LHCN-M2 (cell line): ENCODE results near the gene RASSF1. TPM values are rescaled to one million over a fixed set of nuclear protein-coding genes. Genes with fewer than 3 reads are reported as not detected.

Experiments used
- DNase-seq: peaks from one replicate; pipeline ENCODE4 v3.0.0-alpha.2; 2012; ENCODE audit warnings: low read depth
- total RNA-seq: library from RNA; depleted of rRNA; stranded (reverse); fragments of >200 nt; gene quantifications from 2 replicates; pipeline ENCODE4 v1.2.3, GENCODE V29; 2014

The RASSF1 gene
- total RNA-seq, 1 experiment from 2014 or later, result 26.3 TPM

DNA sequence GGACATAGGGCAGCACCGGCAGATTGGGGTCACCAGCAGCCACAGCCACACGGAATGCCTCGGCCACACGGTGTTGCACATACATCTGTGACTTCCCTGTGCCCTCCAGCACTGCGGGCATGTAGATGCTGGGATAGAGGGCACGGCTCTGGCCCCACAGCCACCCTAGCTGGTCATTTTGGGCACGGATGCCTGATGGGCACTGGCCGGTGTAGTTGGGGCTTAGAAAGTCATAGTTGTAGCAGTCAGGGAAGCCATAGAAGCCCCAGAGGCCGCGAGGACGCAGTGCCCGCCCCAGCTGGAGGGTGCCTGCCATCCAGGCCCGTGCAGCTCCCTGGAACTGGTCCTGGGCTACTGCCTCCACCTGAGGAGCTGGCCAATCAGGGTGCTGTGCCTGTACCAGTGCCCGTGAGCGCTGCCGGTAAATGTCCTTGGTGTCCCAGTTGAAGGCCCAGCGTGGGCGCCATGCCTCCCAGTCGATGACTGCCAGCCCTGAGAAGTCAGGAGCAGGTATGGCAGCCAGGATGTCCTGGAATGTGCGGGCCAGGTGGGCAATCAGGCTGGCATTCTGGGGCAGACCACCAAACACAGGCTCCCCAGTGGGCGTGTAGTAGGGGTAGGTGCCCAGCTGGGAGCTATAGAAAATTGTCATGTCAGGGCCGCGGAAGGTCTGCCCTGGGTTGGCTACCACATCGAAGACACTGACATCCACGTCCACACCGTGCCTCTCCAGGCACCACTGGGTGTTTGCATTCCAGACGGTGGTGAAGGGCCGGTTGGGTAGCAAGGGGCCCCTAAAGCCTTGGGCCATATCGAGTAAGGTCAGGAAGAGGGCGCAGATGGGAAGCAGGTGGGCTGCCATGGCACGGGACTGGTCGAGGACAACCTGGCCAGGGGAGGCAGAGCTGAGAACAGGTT lies 38.3 kb downstream of the RASSF1 start:
- no peak for DNase-seq

DNA sequence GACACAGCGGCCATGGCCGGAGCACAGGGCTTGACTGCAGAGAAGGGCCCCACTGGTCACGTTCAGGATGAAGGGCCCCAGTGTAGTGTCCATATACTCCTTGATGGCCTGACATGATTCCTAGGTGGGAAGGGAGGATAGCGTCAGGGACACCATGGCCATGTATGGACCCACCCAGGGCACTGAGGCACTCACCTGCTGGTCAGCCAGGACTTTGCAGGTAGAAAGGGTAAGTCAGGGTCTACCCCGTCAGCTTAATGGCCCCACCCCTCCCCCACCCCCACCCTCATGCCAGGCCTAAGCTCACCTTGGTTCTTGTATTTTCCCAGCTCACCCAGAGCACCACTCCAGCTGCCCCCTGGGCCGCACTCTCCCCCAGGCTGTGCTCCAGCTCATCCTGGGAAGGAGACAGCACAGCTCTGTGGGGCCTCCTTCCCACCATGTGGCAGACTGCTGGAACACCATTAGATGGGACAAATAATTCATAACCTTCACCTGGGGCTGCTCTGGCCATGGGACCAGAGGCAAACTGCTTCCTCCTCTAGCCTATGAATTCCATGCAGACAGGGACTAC lies 39.9 kb downstream of the RASSF1 start:
- DNase-seq, result no peak

DNA sequence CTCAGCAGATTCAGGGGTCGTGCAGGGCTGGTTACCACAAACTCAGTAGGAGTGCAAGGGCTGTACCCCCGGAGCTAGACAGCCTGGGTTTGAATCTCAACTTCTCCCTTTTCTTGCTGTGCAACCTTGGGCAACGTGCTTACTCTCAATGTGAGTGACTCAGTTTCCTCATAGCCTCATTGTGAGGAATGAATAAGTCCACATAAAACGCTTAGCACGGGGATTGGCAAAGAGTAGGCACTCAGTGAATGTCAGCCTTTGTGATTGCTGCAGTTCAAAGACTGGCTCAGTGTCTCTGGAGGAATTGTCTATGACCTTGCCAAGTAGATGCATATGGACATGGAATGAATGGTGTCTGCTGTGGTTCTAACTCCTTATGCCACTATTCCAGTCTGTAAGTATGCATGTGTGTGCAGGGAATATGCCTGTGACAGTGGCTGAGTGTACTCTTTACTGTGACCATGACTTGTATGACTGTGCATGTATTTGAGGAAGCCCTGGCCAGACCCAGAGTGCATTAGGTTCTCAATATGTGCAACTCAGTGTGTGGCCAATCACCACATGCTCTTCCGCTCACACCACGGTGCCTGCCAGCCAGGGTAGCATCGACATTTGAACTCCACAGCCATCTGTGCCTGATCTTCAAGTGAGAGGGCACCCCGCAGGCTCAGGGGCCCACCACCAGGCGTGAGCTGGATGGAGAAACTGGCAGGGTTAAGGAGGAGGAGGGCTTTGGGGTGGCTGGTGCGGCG lies 40.5 kb downstream of the RASSF1 start:
- DNase-seq, result peak; percentile 23

DNA sequence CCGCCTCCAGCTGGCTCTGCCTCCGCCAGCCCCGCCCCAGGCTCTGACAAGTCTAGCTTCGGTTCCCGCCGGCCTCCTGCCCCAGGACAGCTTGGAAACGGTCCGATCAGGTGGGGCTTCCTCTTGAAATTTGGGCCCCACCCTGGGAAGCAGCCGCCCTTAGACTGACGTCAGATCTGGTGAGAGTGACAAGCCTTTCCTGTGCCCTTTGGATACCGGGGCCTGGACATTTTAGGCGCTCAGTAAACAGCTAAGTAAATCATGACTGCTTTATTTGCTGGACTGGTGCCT lies 41.1 kb downstream of the RASSF1 start:
- no peak for DNase-seq

DNA sequence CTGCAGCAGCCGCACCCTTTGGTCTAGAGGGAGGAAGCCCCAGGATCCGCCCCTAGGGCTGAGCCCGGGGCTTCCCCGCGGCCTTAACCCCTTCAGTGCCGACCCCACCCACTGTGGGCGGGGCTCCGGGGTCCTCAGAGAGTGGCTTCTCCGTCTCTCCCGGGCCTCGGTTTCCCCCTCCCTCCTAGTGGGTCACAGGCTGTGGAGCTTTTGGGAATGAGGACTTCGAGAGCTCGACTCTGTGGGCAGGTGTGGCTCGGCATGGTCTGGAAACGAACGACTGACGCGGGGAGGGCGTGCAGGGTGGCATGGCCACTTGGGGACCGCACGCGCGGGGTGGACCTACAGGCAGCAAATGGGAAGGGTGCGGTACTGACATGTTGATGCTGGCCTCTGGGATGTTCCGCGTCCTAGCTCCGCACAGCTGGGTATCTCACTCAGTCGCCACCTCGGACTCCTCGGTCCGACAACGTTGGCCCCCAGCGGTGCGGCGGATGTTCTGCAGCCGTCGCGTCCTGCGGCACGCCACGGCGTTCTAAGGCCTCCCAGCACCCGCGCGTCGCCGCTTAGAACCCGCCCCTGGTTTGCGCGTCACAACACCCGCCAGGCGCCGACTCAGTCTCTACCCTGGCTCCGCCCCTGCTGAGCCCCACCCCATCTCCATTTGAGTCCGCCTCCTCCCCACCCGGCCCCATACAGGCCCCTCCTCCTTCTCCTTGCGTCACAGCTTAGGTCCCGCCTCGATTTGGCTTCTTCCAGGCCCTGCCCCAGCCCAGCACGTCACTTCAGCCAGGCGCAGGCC lies 41.6 kb downstream of the RASSF1 start, which contains the start of the genes HYAL3 and NAA80:
Gene HYAL3 (minus strand): TSS at position 570 of the 802 bp plus-strand sequence. CDS start 3,803 bp downstream, outside the sequence.
Gene NAA80 (minus strand): TSS at position 570 of the 802 bp plus-strand sequence. CDS start 1,942 bp downstream, outside the sequence.
- peak; percentile 99 for DNase-seq

DNA sequence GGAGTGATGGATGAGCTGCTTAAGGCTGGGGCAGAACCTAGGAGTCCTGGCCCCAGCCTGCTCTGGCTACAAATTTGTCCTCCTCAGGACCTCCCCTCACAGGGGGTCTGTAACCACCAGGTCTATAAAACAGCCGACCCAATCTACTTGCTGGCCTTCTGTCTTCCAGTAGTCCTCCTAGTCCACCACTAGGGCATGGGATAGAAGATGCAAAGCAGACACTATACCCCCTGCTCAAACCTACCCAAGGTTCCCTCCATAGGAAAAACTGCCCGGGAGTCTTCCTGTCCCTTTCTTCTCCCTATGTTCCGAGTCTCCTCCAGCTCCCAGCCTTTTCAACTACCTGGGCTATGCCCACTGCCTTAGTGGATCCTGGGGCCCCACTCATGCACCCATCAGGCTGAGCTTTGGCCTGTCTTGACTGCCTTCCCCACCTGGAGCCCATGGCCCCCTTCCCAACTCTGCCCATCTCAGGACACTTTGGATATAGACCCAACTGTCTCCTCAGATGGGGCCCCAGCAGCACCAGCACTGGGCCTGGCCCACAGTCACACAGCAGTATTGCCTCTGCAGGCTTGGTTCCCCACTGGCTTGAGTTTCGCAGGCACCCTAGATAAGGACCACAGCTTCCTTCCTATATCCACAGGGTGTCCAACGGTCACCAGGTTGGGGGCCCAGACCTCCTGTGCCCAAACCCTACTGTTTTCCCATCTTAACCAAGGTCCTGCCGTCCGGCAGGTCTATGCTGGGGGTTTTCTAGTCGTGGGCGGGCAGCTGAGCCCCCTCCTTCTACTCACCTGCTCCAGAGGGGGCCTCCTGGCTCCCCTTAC lies 42.5 kb downstream of the RASSF1 start:
- DNase-seq, result no peak

DNA sequence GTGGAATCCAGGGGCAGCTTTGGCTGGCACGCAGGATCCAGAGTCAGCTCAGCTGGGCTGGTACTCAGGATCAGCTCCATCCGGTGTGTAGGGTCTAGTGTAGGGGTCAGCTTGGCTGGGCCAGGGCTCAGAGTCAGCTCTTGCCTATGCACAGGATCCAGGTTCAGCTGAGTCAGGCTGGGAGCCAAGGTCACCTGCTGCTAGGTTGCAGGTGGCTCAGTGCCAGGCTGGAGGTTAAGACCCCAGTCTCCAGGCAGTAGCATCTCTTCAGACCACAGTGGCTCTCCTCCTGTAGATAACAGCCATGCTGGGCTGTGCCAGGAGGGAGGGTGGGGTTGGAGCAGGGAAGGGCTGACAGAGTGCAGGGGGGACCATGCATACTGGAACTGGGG lies 43.3 kb downstream of the RASSF1 start:
- no peak for DNase-seq

DNA sequence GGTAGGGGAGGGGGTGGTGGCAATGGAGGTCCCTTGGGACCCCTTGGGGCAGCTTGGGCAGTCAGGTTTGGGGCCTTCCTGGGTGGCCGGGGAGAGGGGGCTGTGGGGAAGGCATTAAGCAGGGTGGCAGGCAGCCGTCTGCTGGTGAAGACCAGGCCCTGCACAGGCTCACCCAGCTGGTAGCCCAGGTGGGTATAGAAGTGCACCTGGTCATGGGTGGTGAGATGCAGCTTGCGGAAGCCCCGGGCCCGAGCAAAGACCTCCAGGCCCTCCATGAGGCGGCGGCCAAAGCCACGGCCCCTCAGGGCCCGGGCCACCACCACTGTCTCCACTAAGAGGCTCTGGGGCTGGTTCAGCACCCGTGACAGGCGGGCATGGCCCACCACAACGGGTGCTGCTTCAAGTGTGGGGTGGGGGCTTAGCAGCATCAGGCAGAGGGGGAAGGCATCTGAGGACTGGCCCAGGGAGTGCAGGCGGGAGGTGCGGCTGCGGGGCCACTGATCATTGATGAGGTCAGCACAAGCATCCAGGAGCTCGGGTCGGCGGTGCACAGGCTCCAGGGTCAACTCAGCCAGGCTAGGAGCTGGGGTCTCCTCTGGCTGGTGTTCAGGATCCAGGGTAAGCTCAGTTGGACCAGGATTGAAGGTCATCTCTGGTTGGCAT lies 43.8 kb downstream of the RASSF1 start:
- no peak for DNase-seq

DNA sequence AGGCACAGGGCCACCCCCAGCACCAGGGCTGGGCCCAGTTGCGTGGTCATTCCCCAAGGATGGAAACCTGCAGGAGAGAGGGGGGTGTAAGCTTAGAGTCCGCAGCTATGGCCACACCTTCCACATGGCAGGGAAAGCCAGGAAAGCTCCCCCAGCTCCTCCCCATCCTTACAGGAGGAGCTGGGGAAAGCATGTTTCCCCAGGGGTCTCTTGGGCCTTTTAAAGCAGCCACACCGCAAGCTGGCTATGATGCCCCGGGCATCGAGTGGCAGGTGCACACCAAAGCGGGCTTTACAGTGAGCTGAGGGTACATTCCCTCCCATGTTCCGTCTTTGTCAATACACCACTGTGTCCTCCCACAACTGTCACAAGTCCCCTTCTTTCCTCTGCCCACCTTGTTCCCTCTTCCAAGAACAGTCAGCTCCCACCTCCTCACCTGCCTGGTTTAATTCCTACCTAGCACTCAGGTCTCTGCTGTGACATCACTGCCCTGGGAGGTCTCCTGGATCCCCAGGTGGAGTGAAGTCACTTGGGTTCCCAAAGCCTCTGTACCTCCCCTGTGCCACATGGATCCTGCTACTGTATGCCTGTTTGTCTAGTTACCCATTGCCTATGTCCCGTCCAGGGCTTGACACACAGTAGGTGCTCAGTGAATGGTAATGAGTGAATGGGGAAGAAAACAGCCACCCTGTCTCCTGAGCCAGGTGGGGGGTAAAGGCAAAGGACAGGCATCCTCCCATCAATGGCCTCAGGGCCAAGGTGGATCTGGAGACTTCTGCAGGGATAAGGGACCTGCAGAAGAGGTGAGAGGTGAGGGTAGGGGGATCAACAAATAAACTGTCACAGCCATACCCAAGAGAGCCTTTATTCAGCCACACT lies 44.8 kb downstream of the RASSF1 start:
- DNase-seq, result no peak

DNA sequence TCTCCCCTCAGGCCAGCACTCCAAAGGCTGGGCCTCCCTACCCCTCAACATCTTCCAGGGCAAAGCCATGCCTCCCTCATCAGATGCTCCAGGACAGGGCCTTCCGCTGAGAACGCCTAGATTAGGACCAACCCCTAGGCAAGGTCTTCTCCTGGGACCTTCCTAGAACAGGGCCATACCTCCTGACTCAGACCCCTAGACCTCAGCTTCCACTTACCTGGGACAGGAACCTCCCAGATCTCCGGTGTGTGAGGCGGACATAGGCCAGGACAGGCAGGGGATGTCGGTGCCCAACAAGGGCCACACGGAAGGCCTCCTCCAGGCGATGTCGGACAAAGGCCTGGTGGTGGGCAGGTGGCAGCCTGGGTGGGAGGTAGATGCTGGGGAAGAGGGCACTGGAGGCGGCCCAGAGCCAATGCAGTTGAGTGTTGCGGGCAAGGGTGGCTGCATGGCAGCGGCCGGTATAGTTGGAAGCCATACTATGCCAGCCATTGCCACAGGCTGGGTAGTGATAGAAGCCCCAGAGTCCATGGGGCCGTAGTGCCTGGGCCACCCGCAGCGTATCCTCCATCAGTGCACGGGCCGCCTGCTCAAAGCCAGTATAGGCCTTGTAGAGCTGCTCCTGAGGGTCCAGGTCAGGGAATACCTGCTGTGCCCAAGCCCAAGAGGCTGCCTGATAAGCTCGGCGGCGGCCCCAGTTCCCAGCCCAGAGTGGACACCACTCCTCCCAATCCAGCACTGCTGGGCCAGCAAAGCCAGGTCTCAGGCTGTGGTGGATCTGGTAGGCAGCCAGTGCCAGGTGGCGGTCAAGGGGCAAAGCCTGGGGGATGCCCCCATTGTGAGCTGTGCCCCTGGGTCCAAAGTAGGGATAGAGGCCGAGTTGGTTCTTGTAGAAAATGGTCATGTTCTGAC lies 45.9 kb downstream of the RASSF1 start:
- no peak for DNase-seq

DNA sequence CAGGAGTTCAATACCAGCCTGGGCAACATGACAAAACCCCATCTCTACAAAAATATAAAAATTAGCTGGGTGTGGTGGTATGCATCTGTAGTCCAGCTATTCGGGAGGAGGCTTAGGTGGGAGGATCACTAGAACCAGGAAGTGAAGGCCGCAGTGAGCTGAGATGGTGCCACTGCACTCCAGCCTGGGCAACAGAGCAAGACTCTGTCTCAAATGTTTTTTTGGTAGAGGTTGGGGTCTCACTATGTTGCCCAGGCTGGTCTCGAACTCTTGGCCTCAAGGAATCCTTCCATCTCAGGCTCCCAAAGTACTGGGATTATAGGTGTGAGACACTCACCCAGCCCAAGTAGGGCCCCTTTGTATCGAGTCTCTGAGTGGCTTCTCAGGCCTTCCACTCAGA lies 46.5 kb downstream of the RASSF1 start:
- no peak for DNase-seq

DNA sequence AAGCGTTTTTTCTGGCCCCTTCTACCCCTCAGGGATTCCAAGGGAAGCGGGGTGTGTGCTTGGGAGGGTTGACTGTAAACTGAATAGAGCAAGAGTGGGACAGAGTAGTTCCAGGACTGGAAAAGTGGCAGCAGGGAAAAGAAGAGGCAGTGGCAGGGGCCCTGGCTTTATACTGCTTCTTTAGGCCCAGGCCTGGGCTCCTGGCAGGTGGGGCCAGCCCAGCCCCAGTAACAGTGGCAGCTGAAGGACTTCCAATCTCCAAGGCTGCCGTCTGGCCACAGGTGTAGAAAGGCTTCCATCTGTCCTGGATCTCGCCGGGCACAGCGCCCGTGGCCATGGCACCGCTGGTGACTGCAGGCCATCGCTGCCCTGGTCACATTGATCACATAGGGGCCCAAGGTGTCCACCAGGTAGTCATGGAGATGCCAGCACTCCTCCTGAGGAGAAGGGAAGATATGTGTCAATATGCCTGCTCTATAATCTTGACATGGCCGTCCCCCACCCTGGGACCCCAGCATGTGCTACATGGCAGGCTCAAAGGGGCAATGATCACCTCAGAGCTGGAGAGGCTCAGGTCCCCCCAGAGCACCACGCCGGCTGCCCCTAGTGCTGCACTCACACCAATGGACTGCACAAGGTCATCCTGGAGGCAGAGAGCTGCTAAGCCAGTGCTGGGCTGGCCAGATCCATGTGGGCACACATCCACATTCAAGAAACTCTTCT lies 47.4 kb downstream of the RASSF1 start:
- no peak for DNase-seq

DNA sequence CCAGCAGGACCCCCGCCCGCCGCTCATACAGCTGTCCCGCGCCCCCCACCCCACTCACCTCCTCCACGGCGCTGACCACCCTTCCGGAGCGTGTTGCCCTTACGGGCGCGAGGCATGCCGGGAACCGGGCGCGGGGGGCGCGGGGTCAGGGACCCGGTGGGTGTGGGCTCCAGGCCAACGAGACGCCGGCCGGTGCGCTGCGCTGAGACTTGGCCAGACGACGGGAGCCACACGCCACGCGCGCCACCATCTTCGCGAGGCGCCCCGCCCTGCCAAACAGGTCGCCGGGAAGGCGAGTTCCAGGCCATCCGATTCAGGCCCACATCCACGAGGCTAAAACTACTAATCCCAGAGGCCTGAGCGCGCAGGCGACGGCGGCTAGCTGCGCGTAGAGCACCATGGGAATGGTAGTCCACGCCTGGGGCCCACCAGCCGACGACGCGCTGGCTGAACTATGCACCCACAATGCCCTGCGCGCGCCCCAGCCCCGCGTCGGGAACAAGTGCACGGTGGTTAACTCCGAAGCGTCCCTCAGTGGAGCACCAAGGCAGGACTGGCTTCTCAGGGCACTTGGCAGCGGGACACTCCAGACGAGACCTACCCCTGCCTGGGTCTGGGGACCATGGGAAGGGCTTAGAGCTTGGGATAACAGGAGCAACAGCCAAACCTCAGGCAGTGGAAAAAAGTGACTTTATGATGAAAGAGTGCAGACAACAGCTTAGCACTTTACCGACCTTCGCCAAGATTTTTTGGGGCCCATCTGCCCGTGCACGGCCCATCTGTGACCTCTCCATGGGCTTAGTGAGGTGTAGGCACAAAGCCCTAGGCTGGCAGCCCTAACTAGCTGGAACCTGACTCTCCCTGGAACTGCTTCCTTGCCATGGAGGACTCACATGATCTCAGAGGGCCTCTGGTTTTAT lies 48.2 kb downstream of the RASSF1 start, which contains the start of gene IFRD2:
Gene IFRD2 (minus strand): TSS at position 271 of the 920 bp plus-strand sequence. CDS start 155 bp downstream, at position 116.
- peak; percentile 97 for DNase-seq

DNA sequence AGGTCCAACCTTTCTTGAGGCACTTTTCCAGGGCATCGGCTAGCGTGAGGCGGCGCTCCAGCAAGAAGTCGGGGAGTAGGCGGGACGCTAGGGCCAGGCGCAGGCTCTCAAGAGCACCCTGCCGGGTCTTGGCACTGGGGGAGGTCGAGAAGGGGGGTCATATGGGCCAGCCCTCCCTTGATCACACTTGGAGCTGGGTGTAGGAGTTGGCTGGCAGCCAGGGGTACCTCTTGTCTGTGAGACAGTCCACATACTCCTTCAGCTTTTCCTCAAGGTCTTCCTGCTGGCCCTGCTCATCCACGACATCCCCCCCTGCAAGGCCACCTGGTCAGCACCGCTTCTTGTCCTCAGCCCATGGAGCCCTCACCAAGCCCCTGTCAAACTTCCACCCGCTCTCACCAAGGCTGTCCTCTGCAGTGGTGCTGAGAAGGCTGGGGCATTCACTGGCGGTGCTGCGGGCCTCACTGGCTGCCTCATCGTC lies 50.4 kb downstream of the RASSF1 start:
- DNase-seq, result no peak

DNA sequence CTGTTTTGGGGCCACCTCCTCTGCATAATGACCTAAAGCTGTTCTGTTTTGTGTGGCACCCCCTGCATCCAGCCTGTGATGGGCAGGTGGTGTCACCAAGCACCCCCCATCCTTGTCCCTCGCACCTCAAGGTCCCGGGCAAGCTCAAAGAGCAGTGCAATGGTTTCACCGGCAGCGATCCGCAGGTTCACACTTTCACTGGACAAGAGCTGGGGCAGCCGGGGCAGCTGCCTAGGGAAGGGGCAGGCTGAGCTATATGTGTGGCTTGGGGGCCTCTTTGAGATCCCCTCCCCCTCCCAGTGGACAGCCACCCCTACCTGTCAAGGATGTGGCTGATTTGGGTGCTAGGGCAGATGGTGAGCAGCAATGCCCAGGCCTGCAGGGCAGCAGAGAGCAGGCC lies 51.5 kb downstream of the RASSF1 start:
- no peak for DNase-seq
